ENCODE measurements around the gene ANKS3.

Gene ANKS3

GRCh38 chr16:4734063-4734729, at the start of gene ANKS3, which contains the start of gene DNAAF8:
Gene ANKS3 (minus strand): TSS chr16:4734271. CDS start chr16:4730149, 4,122 bp downstream.
Gene DNAAF8 (plus strand): TSS chr16:4734537. CDS start chr16:4736515, 1,978 bp downstream.
- in situ Hi-C loops (cut with HindIII; ENCODE audit: low sequenced_read_pairs) = no loop called here
- TF ChIP-seq CTCF (IDR thresholded peaks at IDR 0.05; ENCODE audit: low read depth, low read length) = no peak
- peak; percentile 97 for DNase-seq (ENCODE audit: low read depth, low spot score)
- peak within 1 kb of the TSS; percentile 88 for H3K4me3 ChIP-seq (ENCODE audit: low read depth, low read length)

GRCh38 chr16:4783251-4783950, 49.3 kb upstream of the ANKS3 start:
- in situ Hi-C loops (cut with HindIII; ENCODE audit: low sequenced_read_pairs) = no loop called here
- DNase-seq (ENCODE audit: low read depth, low spot score) = no peak
- no peak for TF ChIP-seq CTCF (IDR thresholded peaks at IDR 0.05; ENCODE audit: low read depth, low read length)
- no peak overlapping the region for H3K4me3 ChIP-seq (ENCODE audit: low read depth, low read length)

- in situ Hi-C loops (cut with HindIII; ENCODE audit: low sequenced_read_pairs) = no loop called here
- no peak for TF ChIP-seq CTCF (IDR thresholded peaks at IDR 0.05; ENCODE audit: low read depth, low read length)
- no peak for DNase-seq (ENCODE audit: low read depth, low spot score)
- no peak overlapping the region for H3K4me3 ChIP-seq (ENCODE audit: low read depth, low read length)
These were observed 46.2 kb upstream of the ANKS3 start for GRCh38 chr16:4780235-4780634.

GRCh38 chr16:4778050-4778392, 44.0 kb upstream of the ANKS3 start:
- in situ Hi-C loops (cut with HindIII; ENCODE audit: low sequenced_read_pairs) = no loop called here
- no peak for TF ChIP-seq CTCF (IDR thresholded peaks at IDR 0.05; ENCODE audit: low read depth, low read length)
- no peak for DNase-seq (ENCODE audit: low read depth, low spot score)
- no peak overlapping the region for H3K4me3 ChIP-seq (ENCODE audit: low read depth, low read length)

- in situ Hi-C loops (cut with HindIII; ENCODE audit: low sequenced_read_pairs) = no loop called here
- no peak overlapping the region for H3K4me3 ChIP-seq (ENCODE audit: low read depth, low read length)
- no peak for DNase-seq (ENCODE audit: low read depth, low spot score)
- no peak for TF ChIP-seq CTCF (IDR thresholded peaks at IDR 0.05; ENCODE audit: low read depth, low read length)
These were observed 43.4 kb upstream of the ANKS3 start for GRCh38 chr16:4777339-4778049.

GRCh38 chr16:4776141-4776705, 42.2 kb upstream of the ANKS3 start:
- TF ChIP-seq CTCF (IDR thresholded peaks at IDR 0.05; ENCODE audit: low read depth, low read length) = no peak
- in situ Hi-C loops (cut with HindIII; ENCODE audit: low sequenced_read_pairs) = no loop called here
- no peak overlapping the region for H3K4me3 ChIP-seq (ENCODE audit: low read depth, low read length)
- DNase-seq (ENCODE audit: low read depth, low spot score) = no peak

All from astrocyte of the spinal cord (primary cell).